Right atrium auricular region (tissue), 2 donors: Measurements from ENCODE around the gene CRACR2B. TPM values are rescaled to one million over a fixed set of nuclear protein-coding genes. Genes with fewer than 3 reads are reported as not detected.

Experiments used
- DNase-seq: peaks from one replicate; pipeline ENCODE4 v3.0.0-alpha.2; 2019; ENCODE audit warnings: low spot score
- H3K27ac ChIP-seq, 2 donors: fragments of 200-600 bp; sonication (generic); 1 replicate in 1 of 2; 2 replicates in 1 of 2; pipeline ENCODE4 v1.5.1; 2016 to 2019
- H3K27me3 ChIP-seq, 2 donors: fragments of 200-600 bp; sonication (generic); one replicate each; pipeline versions ENCODE4 v1.5.1 to v1.6.0; 2017 to 2019
- H3K36me3 ChIP-seq: fragments of 200-600 bp; sonication (generic); one replicate; pipeline ENCODE4 v1.5.1; 2016
- H3K4me1 ChIP-seq, 2 donors: fragments of 200-600 bp; sonication (generic); one replicate each; pipeline versions ENCODE4 v1.5.1 to v1.6.0; 2017 to 2019
- H3K4me3 ChIP-seq, 2 donors: fragments of 200-600 bp; sonication (generic); 1 replicate in 1 of 2; 2 replicates in 1 of 2; pipeline ENCODE4 v1.5.1; 2017 to 2019; ENCODE audit warnings: mild to moderate bottlenecking in 1 of 2, moderate library complexity in 1 of 2
- H3K9me3 ChIP-seq, 2 donors: fragments of 200-600 bp; sonication (generic); one replicate each; pipeline ENCODE4 v1.5.1; 2019
- total RNA-seq, 2 donors: library from RNA; depleted of rRNA; stranded (reverse); fragments of >200 nt; gene quantifications; one replicate each; pipeline ENCODE4 v1.1.0, GENCODE V29; 2016
- TF ChIP-seq, protein P1 (sequence below), 2 donors: fragments of 200-600 bp; sonication (generic); IDR thresholded peaks; one replicate each; pipeline ENCODE4 v1.5.1; 2019; ENCODE audit warnings: antibody characterized with exemption in 2 of 2

Gene CRACR2B
- total RNA-seq, 2 donors from 2014 or later: 15.6 to 29.7 TPM

DNA sequence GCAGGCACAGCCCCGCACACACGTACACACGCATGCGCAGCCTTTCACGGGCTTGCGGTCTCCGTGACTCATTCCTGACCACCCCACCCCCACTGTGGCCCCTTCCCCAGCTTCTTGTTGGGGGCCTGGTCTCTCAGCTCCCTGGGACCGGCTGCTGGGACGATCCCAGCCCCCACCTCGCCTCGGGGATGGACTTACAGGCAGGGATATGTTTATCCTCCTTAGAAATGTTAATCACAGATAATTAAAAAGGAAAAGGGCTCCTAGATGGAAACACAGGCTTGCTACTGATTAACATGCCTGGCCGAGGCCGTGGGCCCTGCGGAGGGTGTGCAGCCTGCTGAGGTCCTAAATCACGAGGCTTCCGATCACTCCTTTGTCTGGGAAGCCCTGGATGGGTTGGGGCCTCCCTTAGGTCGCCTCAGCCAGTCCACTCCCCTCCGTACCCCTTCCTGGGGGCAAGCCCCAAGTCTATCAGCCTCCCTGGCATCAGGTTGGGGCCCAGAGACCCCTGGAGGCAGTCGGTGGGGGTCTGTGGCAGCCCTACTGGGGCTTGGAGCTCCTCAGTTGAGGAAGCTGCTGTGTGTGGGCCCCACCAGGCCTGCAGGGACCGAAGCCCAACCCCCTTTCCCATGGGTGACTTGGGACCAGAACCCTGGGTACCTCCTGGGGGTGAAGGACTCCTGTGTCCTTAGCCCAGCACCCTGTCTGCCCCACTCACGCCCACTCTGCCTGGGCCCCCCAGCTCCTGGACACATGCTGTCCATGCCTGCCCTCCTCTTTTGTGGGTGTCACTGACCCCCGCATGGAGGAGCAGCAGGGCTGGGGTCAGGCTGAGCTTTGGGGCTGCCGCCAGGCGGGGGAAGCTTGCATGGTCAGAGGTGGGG, 35.5 kb downstream of the CRACR2B start:
- TF ChIP-seq, protein P1, sequence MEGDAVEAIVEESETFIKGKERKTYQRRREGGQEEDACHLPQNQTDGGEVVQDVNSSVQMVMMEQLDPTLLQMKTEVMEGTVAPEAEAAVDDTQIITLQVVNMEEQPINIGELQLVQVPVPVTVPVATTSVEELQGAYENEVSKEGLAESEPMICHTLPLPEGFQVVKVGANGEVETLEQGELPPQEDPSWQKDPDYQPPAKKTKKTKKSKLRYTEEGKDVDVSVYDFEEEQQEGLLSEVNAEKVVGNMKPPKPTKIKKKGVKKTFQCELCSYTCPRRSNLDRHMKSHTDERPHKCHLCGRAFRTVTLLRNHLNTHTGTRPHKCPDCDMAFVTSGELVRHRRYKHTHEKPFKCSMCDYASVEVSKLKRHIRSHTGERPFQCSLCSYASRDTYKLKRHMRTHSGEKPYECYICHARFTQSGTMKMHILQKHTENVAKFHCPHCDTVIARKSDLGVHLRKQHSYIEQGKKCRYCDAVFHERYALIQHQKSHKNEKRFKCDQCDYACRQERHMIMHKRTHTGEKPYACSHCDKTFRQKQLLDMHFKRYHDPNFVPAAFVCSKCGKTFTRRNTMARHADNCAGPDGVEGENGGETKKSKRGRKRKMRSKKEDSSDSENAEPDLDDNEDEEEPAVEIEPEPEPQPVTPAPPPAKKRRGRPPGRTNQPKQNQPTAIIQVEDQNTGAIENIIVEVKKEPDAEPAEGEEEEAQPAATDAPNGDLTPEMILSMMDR (IDR thresholded peaks at IDR 0.05): no peak
- Histone ChIP-seq H3K4me1 (peaks cover 0 to 39% of the 10 kb centered on the region in 2 donors), H3K9me3 (no peaks in the 10 kb centered on the region), H3K4me3 (no peak overlapping the region), H3K36me3 (peaks cover 35% of the 10 kb centered on the region), H3K27me3 (no peaks in the 10 kb centered on the region), H3K27ac (no peak overlapping the region)
- DNase-seq: no peak

DNA sequence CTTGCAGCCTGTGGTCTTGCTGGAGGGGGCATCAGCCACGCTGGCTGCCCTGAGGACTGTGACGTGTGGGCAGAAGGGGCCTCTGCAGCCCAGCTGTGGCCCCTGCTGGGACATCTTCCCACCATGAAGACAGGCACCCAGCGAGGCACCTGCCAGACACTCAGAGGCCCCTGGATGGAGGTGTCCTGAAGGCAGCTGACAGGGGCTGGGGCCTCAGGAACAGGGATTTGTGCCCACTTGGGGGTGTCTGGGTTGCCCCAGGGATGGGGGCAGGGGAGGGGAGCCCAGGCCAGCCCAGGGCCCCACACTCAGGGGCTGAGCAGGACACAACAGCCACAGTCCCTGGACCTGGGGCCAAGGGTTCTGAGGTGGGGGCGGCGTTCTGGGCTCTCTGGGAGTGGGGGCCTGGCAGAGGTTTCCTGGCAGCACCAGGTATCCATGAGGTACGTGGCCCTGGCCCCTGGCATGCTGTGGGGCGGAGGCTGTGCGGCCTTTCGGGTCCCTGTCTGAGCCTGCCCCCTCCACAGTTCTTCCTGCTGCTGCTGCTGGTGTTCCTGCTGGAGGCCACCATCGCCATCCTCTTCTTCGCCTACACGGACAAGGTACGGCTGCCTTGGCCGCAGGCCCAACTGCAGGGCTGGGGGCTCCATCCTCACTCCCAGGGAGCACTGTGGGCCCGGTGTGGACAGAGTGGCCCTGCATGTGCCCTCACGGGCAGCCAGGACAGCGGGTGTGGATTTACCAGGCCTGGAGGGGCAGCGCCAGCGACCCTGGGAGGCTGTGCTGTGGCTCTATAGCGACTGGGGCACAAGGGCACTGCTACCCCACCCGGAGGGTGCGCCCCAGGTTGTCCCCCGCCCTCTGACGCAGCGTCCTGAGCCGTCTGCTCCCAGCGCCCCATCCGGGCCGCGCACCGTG, 36.5 kb downstream of the CRACR2B start:
- TF ChIP-seq, protein P1 (IDR thresholded peaks at IDR 0.05): no peak
- Histone ChIP-seq H3K4me1 (peaks cover 0 to 36% of the 10 kb centered on the region in 2 donors), H3K27me3 (no peaks in the 10 kb centered on the region), H3K36me3 (peaks cover 35% of the 10 kb centered on the region), H3K27ac (no peak overlapping the region), H3K4me3 (no peak overlapping the region), H3K9me3 (no peaks in the 10 kb centered on the region)
- no peak for DNase-seq

DNA sequence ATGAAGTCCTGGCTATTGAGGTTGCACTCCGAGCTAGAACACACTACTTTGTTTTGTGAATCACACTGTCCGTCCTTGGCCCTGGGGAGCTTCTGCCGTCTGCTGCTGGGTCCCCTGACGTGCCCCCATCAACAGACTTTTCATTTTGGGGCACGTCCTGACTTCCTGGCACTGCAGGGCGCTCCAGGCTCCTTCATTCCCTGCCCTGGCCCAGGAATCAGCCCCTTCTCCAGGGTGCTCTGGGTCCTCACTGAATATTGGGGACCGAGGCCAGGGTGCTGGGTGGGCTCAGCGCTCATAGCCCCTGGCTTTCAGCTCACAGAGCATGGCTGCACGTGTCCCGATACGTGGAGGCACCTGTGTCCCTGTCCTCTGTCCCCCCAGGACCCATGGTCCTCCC, 37.2 kb downstream of the CRACR2B start:
- no peak overlapping the region for H3K4me3 ChIP-seq
- TF ChIP-seq, protein P1 (IDR thresholded peaks at IDR 0.05): no peak
- peaks cover 0 to 28% of the 10 kb centered on the region in 2 donors for H3K4me1 ChIP-seq

DNA sequence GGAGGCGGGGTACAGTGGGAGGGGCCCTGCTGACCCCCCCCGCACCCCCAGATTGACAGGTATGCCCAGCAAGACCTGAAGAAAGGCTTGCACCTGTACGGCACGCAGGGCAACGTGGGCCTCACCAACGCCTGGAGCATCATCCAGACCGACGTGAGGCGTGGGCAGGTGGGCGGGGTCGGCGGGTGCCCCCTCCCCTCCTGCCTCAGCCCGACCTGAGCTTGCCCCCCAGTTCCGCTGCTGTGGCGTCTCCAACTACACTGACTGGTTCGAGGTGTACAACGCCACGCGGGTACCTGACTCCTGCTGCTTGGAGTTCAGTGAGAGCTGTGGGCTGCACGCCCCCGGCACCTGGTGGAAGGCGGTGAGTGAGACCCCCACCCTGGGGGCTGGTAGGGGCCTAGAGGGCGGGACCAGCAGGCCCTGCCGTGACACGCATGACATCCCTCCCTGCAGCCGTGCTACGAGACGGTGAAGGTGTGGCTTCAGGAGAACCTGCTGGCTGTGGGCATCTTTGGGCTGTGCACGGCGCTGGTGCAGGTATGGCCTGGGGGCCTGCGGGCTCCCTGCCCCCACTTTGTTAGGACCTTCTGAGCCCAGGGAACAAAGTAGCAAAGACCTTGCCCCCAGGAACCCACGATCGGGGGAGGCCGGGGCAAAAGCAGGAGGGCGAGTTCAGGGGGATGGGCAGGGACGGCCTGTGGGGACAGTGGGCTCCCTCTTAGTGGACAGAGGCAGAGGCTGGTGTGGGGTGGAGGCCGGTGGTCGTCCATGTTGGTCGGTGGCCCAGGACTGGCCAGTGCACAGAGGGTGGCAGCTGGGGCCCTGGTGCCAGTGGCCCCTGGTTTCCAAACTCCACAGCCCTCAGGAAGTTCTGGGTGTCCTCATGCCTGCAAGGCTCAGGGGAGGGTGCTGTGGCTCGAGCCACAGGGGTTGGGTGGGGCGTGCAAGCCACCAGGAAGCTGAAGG, 38.0 kb downstream of the CRACR2B start:
- H3K4me1 ChIP-seq: peaks cover 0 to 20% of the 10 kb centered on the region in 2 donors
- no peaks in the 10 kb centered on the region for H3K9me3 ChIP-seq
- H3K27me3 ChIP-seq: no peaks in the 10 kb centered on the region
- no peak for DNase-seq
- H3K36me3 ChIP-seq: peaks cover 35% of the 10 kb centered on the region
- H3K4me3 ChIP-seq: no peak overlapping the region
- H3K27ac ChIP-seq: no peak overlapping the region
- TF ChIP-seq, protein P1 (IDR thresholded peaks at IDR 0.05): no peak

More for the DNA sequence above, 37.2 kb downstream of the CRACR2B start:
- H3K27me3 ChIP-seq: no peaks in the 10 kb centered on the region
- no peak for DNase-seq
- no peak overlapping the region for H3K27ac ChIP-seq
- peaks cover 35% of the 10 kb centered on the region for H3K36me3 ChIP-seq
- no peaks in the 10 kb centered on the region for H3K9me3 ChIP-seq

DNA sequence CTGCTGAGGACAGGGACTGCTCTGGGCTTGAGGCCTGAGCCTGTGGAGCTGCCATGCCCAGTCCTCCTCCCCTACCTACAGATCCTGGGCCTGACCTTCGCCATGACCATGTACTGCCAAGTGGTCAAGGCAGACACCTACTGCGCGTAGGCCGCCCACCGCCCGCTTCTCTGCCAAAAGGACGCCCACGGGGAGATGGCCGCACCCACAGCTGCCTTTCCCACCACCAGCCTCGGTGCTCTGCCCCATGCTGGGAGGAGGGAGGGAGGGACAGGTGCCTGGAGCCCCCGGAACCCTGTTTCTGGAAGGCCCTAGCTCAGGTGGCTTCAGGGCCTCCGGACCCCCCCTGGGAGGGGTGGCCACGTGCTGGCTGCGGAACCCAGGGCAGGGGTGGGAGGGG, 38.8 kb downstream of the CRACR2B start:
- TF ChIP-seq, protein P1 (IDR thresholded peaks at IDR 0.05): no peak
- no peak for DNase-seq
- Histone ChIP-seq H3K27me3 (no peaks in the 10 kb centered on the region), H3K27ac (no peak overlapping the region), H3K4me1 (peaks cover 0 to 15% of the 10 kb centered on the region in 2 donors), H3K4me3 (no peak overlapping the region), H3K36me3 (peaks cover 35% of the 10 kb centered on the region), H3K9me3 (no peaks in the 10 kb centered on the region)
